ENCODE results near the gene SH2B3. TPM values are rescaled to one million over a fixed set of nuclear protein-coding genes. Genes with fewer than 3 reads are reported as not detected.

The SH2B3 gene
- total and polyA plus RNA-seq, 9 of the 15 experiments (the other 6 are each of a cell fraction or from before 2014, with no cell fraction given): 10.8 to 75.3 (median 37.4) TPM

- TF ChIP-seq ZNF395 (CRISPR knock-in tag; IDR thresholded peaks at IDR 0.05) (no peak), ZBTB17 (CRISPR knock-in tag; IDR thresholded peaks at IDR 0.05) (0 out of 2 replicates have a peak, but pooled peaks have one; percentile 28), GATAD2A (IDR thresholded peaks at IDR 0.05) (no peak), PYGO2 (tag; IDR thresholded peaks at IDR 0.05) (no peak), HDGF (IDR thresholded peaks at IDR 0.05) (no peak), CBFA2T2 (conservative IDR thresholded peaks at IDR 0.05) (peak; percentile 70), ZNF436 (CRISPR knock-in tag; IDR thresholded peaks at IDR 0.05) (no peak), ZHX1 (conservative IDR thresholded peaks at IDR 0.05; ENCODE audit: low read length) (no peak), NR2C1 (IDR thresholded peaks at IDR 0.05) (no peak), NR2C1 (tag; IDR thresholded peaks at IDR 0.05) (no peak; the same call in 1 of the 2 replicates), RBBP5 (IDR thresholded peaks at IDR 0.05; ENCODE audit: borderline replicate concordance, insufficient read depth, low read length, poor library complexity, severe bottlenecking) (peak; percentile 59), SIN3B (IDR thresholded peaks at IDR 0.05; ENCODE audit: low read depth) (no peak), E2F3 (CRISPR knock-in tag; IDR thresholded peaks at IDR 0.05) (no peak), USF1 (CRISPR knock-in tag; IDR thresholded peaks at IDR 0.05) (no peak), ZNF224 (CRISPR knock-in tag; IDR thresholded peaks at IDR 0.05) (no peak), OTX1 (CRISPR knock-in tag; IDR thresholded peaks at IDR 0.05) (no peak), ZNF282 (CRISPR knock-in tag; IDR thresholded peaks at IDR 0.05) (no peak), MAZ (CRISPR knock-in tag; conservative IDR thresholded peaks at IDR 0.05 in 1 of 2, IDR thresholded peaks at IDR 0.05 in 1 of 2) (peak; percentile 72 to 78)
- TF ChIP-seq, protein P1, sequence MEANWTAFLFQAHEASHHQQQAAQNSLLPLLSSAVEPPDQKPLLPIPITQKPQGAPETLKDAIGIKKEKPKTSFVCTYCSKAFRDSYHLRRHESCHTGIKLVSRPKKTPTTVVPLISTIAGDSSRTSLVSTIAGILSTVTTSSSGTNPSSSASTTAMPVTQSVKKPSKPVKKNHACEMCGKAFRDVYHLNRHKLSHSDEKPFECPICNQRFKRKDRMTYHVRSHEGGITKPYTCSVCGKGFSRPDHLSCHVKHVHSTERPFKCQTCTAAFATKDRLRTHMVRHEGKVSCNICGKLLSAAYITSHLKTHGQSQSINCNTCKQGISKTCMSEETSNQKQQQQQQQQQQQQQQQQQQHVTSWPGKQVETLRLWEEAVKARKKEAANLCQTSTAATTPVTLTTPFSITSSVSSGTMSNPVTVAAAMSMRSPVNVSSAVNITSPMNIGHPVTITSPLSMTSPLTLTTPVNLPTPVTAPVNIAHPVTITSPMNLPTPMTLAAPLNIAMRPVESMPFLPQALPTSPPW (CRISPR knock-in tag; IDR thresholded peaks at IDR 0.05): peak; percentile 90
- TF ChIP-seq, protein P2, sequence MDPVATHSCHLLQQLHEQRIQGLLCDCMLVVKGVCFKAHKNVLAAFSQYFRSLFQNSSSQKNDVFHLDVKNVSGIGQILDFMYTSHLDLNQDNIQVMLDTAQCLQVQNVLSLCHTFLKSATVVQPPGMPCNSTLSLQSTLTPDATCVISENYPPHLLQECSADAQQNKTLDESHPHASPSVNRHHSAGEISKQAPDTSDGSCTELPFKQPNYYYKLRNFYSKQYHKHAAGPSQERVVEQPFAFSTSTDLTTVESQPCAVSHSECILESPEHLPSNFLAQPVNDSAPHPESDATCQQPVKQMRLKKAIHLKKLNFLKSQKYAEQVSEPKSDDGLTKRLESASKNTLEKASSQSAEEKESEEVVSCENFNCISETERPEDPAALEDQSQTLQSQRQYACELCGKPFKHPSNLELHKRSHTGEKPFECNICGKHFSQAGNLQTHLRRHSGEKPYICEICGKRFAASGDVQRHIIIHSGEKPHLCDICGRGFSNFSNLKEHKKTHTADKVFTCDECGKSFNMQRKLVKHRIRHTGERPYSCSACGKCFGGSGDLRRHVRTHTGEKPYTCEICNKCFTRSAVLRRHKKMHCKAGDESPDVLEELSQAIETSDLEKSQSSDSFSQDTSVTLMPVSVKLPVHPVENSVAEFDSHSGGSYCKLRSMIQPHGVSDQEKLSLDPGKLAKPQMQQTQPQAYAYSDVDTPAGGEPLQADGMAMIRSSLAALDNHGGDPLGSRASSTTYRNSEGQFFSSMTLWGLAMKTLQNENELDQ (CRISPR knock-in tag; IDR thresholded peaks at IDR 0.05; ENCODE audit: borderline replicate concordance): no peak
Observed at GRCh38 chr12:111409780-111410430, 4.2 kb downstream of the SH2B3 start (continued).
